Tibial nerve (tissue), 4 donors: Measurements from ENCODE around the gene NT5C1A. TPM values are rescaled to one million over a fixed set of nuclear protein-coding genes. Genes with fewer than 3 reads are reported as not detected.

ENCODE experiments used
- DNase-seq, 2 donors: peaks; one replicate each; pipeline ENCODE4 v3.0.0-alpha.2; 2019; ENCODE audit warnings: low spot score in 2 of 2
- H3K27ac ChIP-seq, 4 donors: fragments of 200-600 bp; sonication (generic) in 3 of 4; one replicate each; pipeline ENCODE4 v1.5.1; 2017 to 2019; ENCODE audit warnings: mild to moderate bottlenecking in 1 of 4
- H3K27me3 ChIP-seq, 2 donors: fragments of 200-600 bp; sonication (generic) in 1 of 2; one replicate each; pipeline versions ENCODE4 v1.5.1 to v1.6.0; 2017 to 2019
- H3K36me3 ChIP-seq, 3 donors: fragments of 200-600 bp; sonication (generic); one replicate each; pipeline ENCODE4 v1.5.1; 2018 to 2019
- H3K4me1 ChIP-seq, 4 donors: fragments of 200-600 bp; sonication (generic) in 3 of 4; one replicate each; pipeline ENCODE4 v1.5.1; 2017 to 2019
- H3K4me3 ChIP-seq, 4 donors: fragments of 200-600 bp; sonication (generic) in 3 of 4; one replicate each; pipeline ENCODE4 v1.5.1; 2017 to 2019; ENCODE audit warnings: mild to moderate bottlenecking in 1 of 4, moderate library complexity in 1 of 4
- H3K9me3 ChIP-seq, 4 donors: fragments of 200-600 bp; sonication (generic) in 3 of 4; one replicate each; pipeline ENCODE4 v1.5.1; 2017 to 2019
- EP300 ChIP-seq, 2 donors: sonication (generic); formaldehyde crosslinking; IDR thresholded peaks; one replicate each; pipeline ENCODE4 v1.6.1; 2017; ENCODE audit warnings: antibody characterized with exemption in 2 of 2, mild to moderate bottlenecking in 1 of 2
- POLR2A ChIP-seq, 2 donors: fragments of 450-650 bp; IDR thresholded peaks; one replicate each; pipeline ENCODE4 v1.6.1; 2017; ENCODE audit warnings: antibody characterized with exemption in 2 of 2, mild to moderate bottlenecking in 2 of 2, moderate library complexity in 2 of 2
- WGBS, 2 donors: methylation state at CpG; one replicate each; pipeline ENCODE4 v1.1.5; 2018; 5-methylcytosine and 5-hydroxymethylcytosine counted together
- total RNA-seq, 4 donors: library from RNA; depleted of rRNA; stranded (reverse); fragments of >200 nt; gene quantifications; one replicate each; pipeline ENCODE4 v1.1.0, GENCODE V29; 2016
- TF ChIP-seq, protein P1 (sequence below), 5 experiments: fragments of 200-600 bp in 3 of 5; fragments of 450-650 bp in 2 of 5; sonication (generic) in 3 of 5; IDR thresholded peaks; one replicate each; pipeline ENCODE4 v1.5.1; 2016 to 2019; ENCODE audit warnings: antibody characterized with exemption in 5 of 5, mild to moderate bottlenecking in 3 of 5, moderate library complexity in 2 of 5

The NT5C1A gene
- total RNA-seq, 4 donors from 2014 or later: 2.2 TPM; not detected in 3

GRCh38 chr1:39680751-39681150 lies 8.8 kb upstream of the NT5C1A start:
- no peak overlapping the region for H3K27ac ChIP-seq
- H3K4me1 ChIP-seq: peaks cover 0 to 8% (median 2%) of the 10 kb centered on the region in 4 donors
- no peak for TF ChIP-seq POLR2A (IDR thresholded peaks at IDR 0.05)
- TF ChIP-seq EP300 (IDR thresholded peaks at IDR 0.05): no peak
- TF ChIP-seq, protein P1, sequence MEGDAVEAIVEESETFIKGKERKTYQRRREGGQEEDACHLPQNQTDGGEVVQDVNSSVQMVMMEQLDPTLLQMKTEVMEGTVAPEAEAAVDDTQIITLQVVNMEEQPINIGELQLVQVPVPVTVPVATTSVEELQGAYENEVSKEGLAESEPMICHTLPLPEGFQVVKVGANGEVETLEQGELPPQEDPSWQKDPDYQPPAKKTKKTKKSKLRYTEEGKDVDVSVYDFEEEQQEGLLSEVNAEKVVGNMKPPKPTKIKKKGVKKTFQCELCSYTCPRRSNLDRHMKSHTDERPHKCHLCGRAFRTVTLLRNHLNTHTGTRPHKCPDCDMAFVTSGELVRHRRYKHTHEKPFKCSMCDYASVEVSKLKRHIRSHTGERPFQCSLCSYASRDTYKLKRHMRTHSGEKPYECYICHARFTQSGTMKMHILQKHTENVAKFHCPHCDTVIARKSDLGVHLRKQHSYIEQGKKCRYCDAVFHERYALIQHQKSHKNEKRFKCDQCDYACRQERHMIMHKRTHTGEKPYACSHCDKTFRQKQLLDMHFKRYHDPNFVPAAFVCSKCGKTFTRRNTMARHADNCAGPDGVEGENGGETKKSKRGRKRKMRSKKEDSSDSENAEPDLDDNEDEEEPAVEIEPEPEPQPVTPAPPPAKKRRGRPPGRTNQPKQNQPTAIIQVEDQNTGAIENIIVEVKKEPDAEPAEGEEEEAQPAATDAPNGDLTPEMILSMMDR (IDR thresholded peaks at IDR 0.05): no peak
- DNase-seq: no peak
- no peak overlapping the region for H3K4me3 ChIP-seq
- H3K27me3 ChIP-seq: peaks cover 0 to 40% of the 10 kb centered on the region in 2 donors
- WGBS, 2 donors: 66 to 75% methylated on average over 4 of the region's 4 CpGs
- H3K9me3 ChIP-seq: no peaks in the 10 kb centered on the region
- no peaks in the 10 kb centered on the region for H3K36me3 ChIP-seq

- WGBS, 2 donors: 43 to 49% methylated on average over 2 of the region's 2 CpGs
- Histone ChIP-seq H3K4me3 (no peak overlapping the region), H3K4me1 (peaks cover 0 to 8% (median 2%) of the 10 kb centered on the region in 4 donors), H3K27me3 (peaks cover 0 to 32% of the 10 kb centered on the region in 2 donors), H3K36me3 (no peaks in the 10 kb centered on the region), H3K9me3 (no peaks in the 10 kb centered on the region), H3K27ac (no peak overlapping the region)
- no peak for DNase-seq
- TF ChIP-seq POLR2A (IDR thresholded peaks at IDR 0.05) (no peak), EP300 (IDR thresholded peaks at IDR 0.05) (no peak)
- TF ChIP-seq, protein P1 (IDR thresholded peaks at IDR 0.05): no peak
Measured at GRCh38 chr1:39679821-39680220, 7.9 kb upstream of the NT5C1A start.

DNA sequence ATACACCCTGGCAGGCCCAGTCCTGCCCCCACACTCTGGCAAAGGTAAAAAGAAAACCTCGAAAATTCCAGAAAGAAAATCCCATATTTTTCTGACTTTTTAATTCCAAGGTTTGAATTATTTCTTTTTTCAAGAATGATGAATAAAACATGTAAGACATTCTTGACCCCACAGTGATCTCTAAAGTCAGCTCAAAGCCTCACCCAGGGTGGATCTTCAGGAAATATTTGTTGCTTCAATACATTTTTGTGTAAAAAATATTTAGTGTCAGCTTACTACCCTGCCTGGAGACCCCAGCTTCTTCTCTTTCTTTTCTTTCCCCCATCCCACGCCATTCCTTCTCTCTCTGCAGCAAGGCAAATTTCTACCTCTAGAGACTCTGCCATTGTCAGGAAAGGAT lies 7.0 kb upstream of the NT5C1A start:
- no peak for TF ChIP-seq EP300 (IDR thresholded peaks at IDR 0.05)
- TF ChIP-seq POLR2A (IDR thresholded peaks at IDR 0.05): no peak
- TF ChIP-seq, protein P1 (IDR thresholded peaks at IDR 0.05): no peak
- Histone ChIP-seq H3K27ac (no peak overlapping the region), H3K4me3 (no peak overlapping the region), H3K9me3 (no peaks in the 10 kb centered on the region), H3K4me1 (peaks cover 0 to 5% (median 2%) of the 10 kb centered on the region in 4 donors), H3K27me3 (peaks cover 0 to 23% of the 10 kb centered on the region in 2 donors), H3K36me3 (no peaks in the 10 kb centered on the region)
- WGBS, 2 donors: 61 to 72% methylated on average over 2 of the region's 2 CpGs
- no peak for DNase-seq

DNA sequence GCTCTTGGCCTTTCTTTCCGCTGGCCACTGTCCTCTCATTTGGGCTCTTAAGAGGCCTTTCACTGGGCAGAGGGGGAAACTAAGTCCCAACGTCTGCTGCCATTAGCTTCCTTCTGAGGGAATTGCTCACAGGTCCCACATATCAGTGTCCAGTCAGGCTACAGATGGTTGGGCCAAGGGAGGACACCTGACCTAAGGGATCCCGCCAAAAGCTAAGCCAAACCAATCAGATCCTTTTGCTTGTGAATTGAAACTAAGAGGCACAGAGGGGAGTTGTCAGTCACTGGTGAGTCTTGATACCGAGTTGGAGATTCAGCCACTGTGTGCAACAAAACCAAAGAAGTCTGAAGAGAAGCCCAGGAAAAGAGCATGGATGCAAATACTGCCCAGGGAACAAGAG lies 5.7 kb upstream of the NT5C1A start:
- H3K4me1 ChIP-seq: no peaks in the 10 kb centered on the region
- H3K36me3 ChIP-seq: no peaks in the 10 kb centered on the region
- H3K27ac ChIP-seq: no peak overlapping the region
- 85 to 91% methylated on average over 4 of the region's 4 CpGs for WGBS, 2 donors
- peaks cover 0 to 15% of the 10 kb centered on the region in 2 donors for H3K27me3 ChIP-seq
- no peak for TF ChIP-seq EP300 (IDR thresholded peaks at IDR 0.05)
- no peak for TF ChIP-seq POLR2A (IDR thresholded peaks at IDR 0.05)
- TF ChIP-seq, protein P1 (IDR thresholded peaks at IDR 0.05): no peak
- DNase-seq: no peak
- no peak overlapping the region for H3K4me3 ChIP-seq
- no peaks in the 10 kb centered on the region for H3K9me3 ChIP-seq

DNA sequence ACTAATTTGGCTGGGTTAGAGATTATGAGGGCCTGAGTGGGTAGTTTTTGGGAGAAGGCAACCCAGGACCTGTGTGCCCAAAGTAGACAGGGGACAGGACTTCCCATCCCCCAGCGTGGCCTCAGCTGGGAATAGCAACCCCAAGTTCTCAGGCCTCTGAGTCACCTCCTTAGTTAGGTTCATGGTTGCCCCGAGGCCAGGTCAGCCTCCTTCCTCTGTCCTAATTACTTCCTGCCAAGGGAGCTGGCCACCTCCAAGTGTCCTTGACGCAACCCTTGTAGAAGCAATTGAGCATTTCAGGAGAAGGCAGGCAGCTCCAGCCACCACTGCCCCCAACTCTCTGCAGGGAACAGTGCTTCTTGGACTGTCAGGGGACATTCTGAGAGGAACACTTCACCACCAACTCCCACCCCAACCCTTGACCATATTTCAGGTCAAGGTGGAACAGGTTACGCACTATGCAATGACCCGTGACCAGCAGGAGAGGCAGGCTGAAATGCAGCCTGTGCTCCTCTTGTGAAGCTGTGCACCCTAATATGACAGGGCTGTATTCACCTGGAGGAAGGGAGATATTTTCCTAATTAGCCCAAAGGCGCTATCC lies 5.1 kb upstream of the NT5C1A start:
- Histone ChIP-seq H3K27me3 (peaks cover 0 to 15% of the 10 kb centered on the region in 2 donors), H3K36me3 (no peaks in the 10 kb centered on the region), H3K9me3 (no peaks in the 10 kb centered on the region), H3K27ac (no peak overlapping the region), H3K4me1 (peaks cover 0 to 6% (median 2%) of the 10 kb centered on the region in 4 donors), H3K4me3 (no peak overlapping the region)
- DNase-seq: no peak
- WGBS, 2 donors: 76 to 83% methylated on average over 5 to 6 of the region's 6 CpGs
- TF ChIP-seq EP300 (IDR thresholded peaks at IDR 0.05) (no peak), POLR2A (IDR thresholded peaks at IDR 0.05) (no peak)
- TF ChIP-seq, protein P1 (IDR thresholded peaks at IDR 0.05): no peak
